ENCODE data around the gene CYTH1.

CYTH1 gene

DNA sequence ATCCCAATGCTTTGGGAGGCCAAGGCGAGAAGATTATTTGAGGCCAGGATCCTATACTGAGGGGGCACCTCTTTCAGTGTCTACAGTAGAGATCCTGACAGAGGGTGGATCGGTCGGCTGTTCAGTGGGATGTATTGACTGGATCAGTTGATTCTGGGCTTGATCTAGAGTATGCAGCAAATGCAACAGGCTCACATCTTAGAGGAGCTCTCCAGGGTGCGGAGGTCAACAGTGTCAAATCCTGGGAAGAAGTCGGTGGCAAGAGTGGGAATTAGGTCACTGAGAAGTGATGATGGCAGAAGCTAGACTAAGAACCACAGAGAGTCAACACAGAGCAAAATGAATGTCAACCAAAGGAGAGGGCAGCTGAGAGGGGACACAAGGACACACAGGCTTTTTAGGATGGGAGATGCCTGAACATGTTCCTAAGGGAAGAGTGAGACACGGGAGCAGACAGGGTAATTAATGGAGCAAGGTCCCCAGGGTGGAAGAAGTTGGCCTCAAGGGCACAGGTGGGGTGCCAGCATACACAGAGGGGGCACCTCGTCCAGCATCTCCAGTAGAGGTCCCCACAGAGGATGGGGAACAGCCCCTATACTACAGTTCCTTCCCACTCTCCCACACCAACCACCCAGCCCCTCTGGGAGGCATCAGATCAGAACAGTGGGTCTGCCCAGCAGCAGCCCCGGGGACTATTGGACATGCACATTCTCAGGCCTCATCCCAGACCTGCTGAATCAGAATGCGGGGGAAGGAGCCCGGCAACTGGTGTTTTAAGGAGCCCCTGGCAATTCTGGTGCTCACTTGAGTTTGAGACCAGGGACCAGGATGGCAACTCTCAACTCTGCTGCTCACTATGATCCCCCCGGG, 10.0 kb upstream of the CYTH1 start:
- Histone ChIP-seq H3K9ac (ENCODE audit: low read depth, low read length) (no peak overlapping the region), H3K4me2 (ENCODE audit: insufficient read depth, low read length) (no peak overlapping the region), H3K4me3 (ENCODE audit: low read depth in 1 of 2, low read length in 2 of 2) (no peak overlapping the region), H3K27ac (ENCODE audit: low read length) (no peak overlapping the region), H3K36me3 (ENCODE audit: insufficient read depth, low read length) (peaks cover 44% of the 10 kb centered on the region), H4K20me1 (ENCODE audit: insufficient read depth, low read length) (no peaks in the 10 kb centered on the region; the same call in none of the 2 replicates), H3K4me1 (ENCODE audit: insufficient read depth, low read length) (no peaks in the 10 kb centered on the region), H2AFZ (ENCODE audit: low read depth, low read length) (no peak overlapping the region), H3K79me2 (ENCODE audit: insufficient read depth, low read length) (no peaks in the 10 kb centered on the region), H3K9me3 (ENCODE audit: insufficient read depth, low read length, severe bottlenecking) (no peaks in the 10 kb centered on the region), H3K27me3 (ENCODE audit: insufficient read depth, low read length, poor library complexity) (no peaks in the 10 kb centered on the region)
- no peak for TF ChIP-seq EZH2 (IDR thresholded peaks at IDR 0.05; ENCODE audit: borderline replicate concordance, low read depth, low read length, severe bottlenecking)
- TF ChIP-seq, protein P1, sequence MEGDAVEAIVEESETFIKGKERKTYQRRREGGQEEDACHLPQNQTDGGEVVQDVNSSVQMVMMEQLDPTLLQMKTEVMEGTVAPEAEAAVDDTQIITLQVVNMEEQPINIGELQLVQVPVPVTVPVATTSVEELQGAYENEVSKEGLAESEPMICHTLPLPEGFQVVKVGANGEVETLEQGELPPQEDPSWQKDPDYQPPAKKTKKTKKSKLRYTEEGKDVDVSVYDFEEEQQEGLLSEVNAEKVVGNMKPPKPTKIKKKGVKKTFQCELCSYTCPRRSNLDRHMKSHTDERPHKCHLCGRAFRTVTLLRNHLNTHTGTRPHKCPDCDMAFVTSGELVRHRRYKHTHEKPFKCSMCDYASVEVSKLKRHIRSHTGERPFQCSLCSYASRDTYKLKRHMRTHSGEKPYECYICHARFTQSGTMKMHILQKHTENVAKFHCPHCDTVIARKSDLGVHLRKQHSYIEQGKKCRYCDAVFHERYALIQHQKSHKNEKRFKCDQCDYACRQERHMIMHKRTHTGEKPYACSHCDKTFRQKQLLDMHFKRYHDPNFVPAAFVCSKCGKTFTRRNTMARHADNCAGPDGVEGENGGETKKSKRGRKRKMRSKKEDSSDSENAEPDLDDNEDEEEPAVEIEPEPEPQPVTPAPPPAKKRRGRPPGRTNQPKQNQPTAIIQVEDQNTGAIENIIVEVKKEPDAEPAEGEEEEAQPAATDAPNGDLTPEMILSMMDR (IDR thresholded peaks at IDR 0.05; ENCODE audit: borderline replicate concordance, extremely low read depth, low read length, poor library complexity, severe bottlenecking): peak; percentile 10
- ATAC-seq (ENCODE audit: insufficient read depth, low read depth) (0 out of 3 replicates have a peak, but pooled peaks have one; percentile 27), DNase-seq (no peak)

DNA sequence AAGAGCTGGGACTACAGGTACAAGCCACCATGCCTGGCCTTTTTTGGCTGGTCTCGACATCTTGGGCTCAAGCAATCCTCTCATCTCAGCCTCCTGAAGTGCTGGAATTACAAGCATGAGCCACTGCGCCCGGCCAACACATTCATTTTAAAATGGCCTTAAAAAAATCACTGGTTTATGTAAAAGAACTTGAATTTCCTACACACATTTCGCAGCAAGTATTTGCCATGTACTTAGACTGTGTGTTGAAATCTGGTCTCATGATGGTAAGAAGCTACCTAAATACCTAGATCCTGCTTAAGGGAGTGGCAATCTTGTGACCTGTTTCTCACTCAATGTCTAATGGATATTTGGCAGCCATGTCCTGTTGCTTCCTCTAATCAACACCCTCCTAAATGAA, 8.5 kb upstream of the CYTH1 start:
- Histone ChIP-seq H3K9ac (ENCODE audit: low read depth, low read length) (no peak overlapping the region), H3K9me3 (ENCODE audit: insufficient read depth, low read length, severe bottlenecking) (no peaks in the 10 kb centered on the region), H2AFZ (ENCODE audit: low read depth, low read length) (no peak overlapping the region), H3K4me3 (ENCODE audit: low read depth in 1 of 2, low read length in 2 of 2) (no peak overlapping the region), H3K4me1 (ENCODE audit: insufficient read depth, low read length) (no peaks in the 10 kb centered on the region), H3K27me3 (ENCODE audit: insufficient read depth, low read length, poor library complexity) (no peaks in the 10 kb centered on the region), H3K79me2 (ENCODE audit: insufficient read depth, low read length) (no peaks in the 10 kb centered on the region), H4K20me1 (ENCODE audit: insufficient read depth, low read length) (no peaks in the 10 kb centered on the region; the same call in none of the 2 replicates), H3K36me3 (ENCODE audit: insufficient read depth, low read length) (peaks cover 29% of the 10 kb centered on the region), H3K27ac (ENCODE audit: low read length) (no peak overlapping the region), H3K4me2 (ENCODE audit: insufficient read depth, low read length) (no peak overlapping the region)
- TF ChIP-seq EZH2 (IDR thresholded peaks at IDR 0.05; ENCODE audit: borderline replicate concordance, low read depth, low read length, severe bottlenecking): no peak
- TF ChIP-seq, protein P1 (IDR thresholded peaks at IDR 0.05; ENCODE audit: borderline replicate concordance, extremely low read depth, low read length, poor library complexity, severe bottlenecking): no peak
- DNase-seq: no peak
- no peak for ATAC-seq (ENCODE audit: insufficient read depth, low read depth)

DNA sequence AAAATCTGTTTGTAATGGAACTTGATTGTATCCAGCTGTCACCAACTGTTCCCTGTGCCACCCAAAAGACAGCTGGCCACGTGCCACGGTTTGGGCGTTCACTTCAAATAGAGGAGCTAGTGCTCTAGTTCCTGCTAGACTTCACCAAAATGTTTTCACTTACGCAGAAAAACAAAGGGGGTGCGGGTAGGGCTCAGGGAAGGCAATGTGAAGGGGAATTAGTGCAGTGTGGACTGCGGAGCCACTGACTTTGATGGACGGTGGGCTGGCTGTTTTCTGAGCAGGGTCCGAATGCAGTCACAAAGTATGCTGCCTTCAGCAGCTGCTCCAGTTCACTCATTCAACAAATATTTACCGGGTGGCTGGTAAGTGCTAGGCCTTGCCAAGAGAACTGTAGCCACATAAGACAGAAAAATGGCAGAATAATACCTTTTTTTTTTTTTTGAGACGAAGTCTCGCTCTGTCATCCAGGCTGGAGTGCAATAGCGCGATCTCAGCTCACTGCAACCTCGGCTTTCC, 7.6 kb upstream of the CYTH1 start:
- H3K27me3 ChIP-seq (ENCODE audit: insufficient read depth, low read length, poor library complexity): no peaks in the 10 kb centered on the region
- ATAC-seq (ENCODE audit: insufficient read depth, low read depth): no peak
- H3K79me2 ChIP-seq (ENCODE audit: insufficient read depth, low read length): no peaks in the 10 kb centered on the region
- H3K4me1 ChIP-seq (ENCODE audit: insufficient read depth, low read length): no peaks in the 10 kb centered on the region
- TF ChIP-seq EZH2 (IDR thresholded peaks at IDR 0.05; ENCODE audit: borderline replicate concordance, low read depth, low read length, severe bottlenecking): no peak
- TF ChIP-seq, protein P1 (IDR thresholded peaks at IDR 0.05; ENCODE audit: borderline replicate concordance, extremely low read depth, low read length, poor library complexity, severe bottlenecking): no peak
- peaks cover 20% of the 10 kb centered on the region; the same call in 1 of the 2 replicates for H3K36me3 ChIP-seq (ENCODE audit: insufficient read depth, low read length)
- H4K20me1 ChIP-seq (ENCODE audit: insufficient read depth, low read length): no peaks in the 10 kb centered on the region; the same call in 1 of the 2 replicates
- H3K4me3 ChIP-seq (ENCODE audit: low read depth in 1 of 2, low read length in 2 of 2): no peak overlapping the region
- no peak for DNase-seq
- H3K9ac ChIP-seq (ENCODE audit: low read depth, low read length): no peak overlapping the region
- no peak overlapping the region for H2AFZ ChIP-seq (ENCODE audit: low read depth, low read length)
- no peaks in the 10 kb centered on the region for H3K9me3 ChIP-seq (ENCODE audit: insufficient read depth, low read length, severe bottlenecking)
- H3K27ac ChIP-seq (ENCODE audit: low read length): no peak overlapping the region
- H3K4me2 ChIP-seq (ENCODE audit: insufficient read depth, low read length): no peak overlapping the region

Measured in DND-41 (cell line).